WI38 (cell line): Measurements from ENCODE around the gene ABITRAM.
A peak's percentile ranks its signal among the peaks of the same experiment; 100 is the strongest.
"Not testable (repeated sequence)": the region's sequence is repeated elsewhere in the genome, so short reads cannot be mapped to it uniquely, and the experiment has no call there.

ENCODE experiments used
- H3K4me3 ChIP-seq: 2 replicates; pipeline ENCODE4 v1.5.1; 2011; ENCODE audit warnings: low read depth, mild to moderate bottlenecking, control low read depth, low read length
- TF ChIP-seq, protein P1 (sequence below): IDR thresholded peaks from 2 replicates; pipeline ENCODE4 v1.5.1; 2012; ENCODE audit warnings: low read depth, mild to moderate bottlenecking, control low read depth, low read length

Gene ABITRAM

GRCh38 chr9:108934323-108934893, at the start of gene ABITRAM:
ABITRAM (plus strand) TSS chr9:108934400; CDS start chr9:108934487, 87 bp downstream.
- TF ChIP-seq, protein P1, sequence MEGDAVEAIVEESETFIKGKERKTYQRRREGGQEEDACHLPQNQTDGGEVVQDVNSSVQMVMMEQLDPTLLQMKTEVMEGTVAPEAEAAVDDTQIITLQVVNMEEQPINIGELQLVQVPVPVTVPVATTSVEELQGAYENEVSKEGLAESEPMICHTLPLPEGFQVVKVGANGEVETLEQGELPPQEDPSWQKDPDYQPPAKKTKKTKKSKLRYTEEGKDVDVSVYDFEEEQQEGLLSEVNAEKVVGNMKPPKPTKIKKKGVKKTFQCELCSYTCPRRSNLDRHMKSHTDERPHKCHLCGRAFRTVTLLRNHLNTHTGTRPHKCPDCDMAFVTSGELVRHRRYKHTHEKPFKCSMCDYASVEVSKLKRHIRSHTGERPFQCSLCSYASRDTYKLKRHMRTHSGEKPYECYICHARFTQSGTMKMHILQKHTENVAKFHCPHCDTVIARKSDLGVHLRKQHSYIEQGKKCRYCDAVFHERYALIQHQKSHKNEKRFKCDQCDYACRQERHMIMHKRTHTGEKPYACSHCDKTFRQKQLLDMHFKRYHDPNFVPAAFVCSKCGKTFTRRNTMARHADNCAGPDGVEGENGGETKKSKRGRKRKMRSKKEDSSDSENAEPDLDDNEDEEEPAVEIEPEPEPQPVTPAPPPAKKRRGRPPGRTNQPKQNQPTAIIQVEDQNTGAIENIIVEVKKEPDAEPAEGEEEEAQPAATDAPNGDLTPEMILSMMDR, result no peak

GRCh38 chr9:108884701-108885100, 49.5 kb upstream of the ABITRAM start:
- no peak overlapping the region for H3K4me3 ChIP-seq
- TF ChIP-seq, protein P1, result no peak

More at GRCh38 chr9:108934323-108934893, at the start of gene ABITRAM:
- H3K4me3 ChIP-seq, result peak within 1 kb of the TSS; percentile 93

DNA sequence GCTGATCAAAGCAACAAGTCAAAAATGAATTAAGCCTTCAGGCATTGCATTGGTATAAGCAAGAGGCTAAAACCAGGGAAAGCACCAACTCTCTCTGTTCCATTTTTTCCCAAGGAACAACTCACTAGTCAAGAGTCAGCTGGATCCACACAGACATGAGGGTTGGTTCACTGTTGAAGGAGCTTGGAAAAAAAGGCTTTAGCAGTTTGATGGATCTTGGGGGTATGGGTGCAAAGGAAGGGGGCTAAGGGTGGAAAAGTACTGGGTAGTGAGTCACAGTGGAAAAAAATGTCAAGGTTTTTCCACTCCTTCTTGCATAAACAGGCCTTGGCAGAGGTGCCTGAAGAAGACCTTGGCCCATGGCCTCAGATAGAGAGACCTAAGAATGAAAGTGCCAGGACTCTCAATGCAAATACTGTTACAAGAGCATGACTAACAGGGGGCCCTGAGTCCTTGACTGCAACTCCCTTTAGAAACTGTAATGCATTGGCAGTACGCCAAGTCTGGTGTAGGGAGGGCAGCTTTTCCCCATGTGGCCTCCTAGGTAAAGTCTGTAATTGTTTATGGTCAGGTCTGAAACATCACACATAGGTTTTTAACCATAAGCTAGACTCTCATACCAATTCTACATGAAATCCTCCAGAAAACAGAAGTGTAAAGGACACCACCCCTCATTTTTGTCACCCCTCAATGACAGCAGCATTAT, 48.4 kb upstream of the ABITRAM start:
- H3K4me3 ChIP-seq, result no peak overlapping the region
- TF ChIP-seq, protein P1, result no peak

- H3K4me3 ChIP-seq, result not testable (repeated sequence)
Measured at GRCh38 chr9:108886594-108887271, 47.5 kb upstream of the ABITRAM start.

GRCh38 chr9:108889649-108890067, 44.5 kb upstream of the ABITRAM start:
- H3K4me3 ChIP-seq, result no peak overlapping the region
- TF ChIP-seq, protein P1, result no peak

DNA sequence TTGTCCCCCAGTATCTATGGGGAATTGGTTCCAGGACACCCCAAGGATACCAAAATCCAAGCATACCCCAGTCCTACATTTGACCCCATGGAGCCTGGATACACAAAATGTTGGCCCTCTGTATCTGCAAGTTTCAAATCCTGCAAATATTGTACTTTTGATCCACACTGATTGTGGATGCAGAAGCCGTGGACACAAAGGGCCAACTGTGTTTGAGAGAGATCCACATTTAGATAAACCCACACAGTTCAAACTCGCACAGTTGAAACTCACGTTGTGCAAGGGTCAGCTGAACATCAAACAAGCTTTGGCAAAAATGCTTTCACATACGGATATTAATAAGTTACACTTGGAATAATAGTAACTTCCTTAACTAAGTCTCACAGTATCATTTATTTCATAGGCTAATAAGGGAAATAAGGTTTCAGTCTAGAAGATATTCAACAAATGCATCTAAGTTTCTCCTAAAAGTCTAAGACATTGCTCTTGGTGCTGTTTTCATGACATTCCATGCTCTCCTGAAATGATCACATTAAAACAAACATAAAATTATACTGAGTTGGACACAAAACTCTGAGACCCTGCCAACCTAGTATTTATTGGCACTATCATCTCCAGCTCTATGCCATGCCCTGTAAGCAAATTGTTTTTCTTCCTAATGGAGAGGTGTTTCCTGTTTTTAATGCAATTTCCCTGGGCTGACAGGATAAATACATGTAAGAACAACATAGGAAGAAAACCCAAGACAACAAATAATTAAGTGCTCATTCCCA, 39.8 kb upstream of the ABITRAM start:
- H3K4me3 ChIP-seq, result no peak overlapping the region
- TF ChIP-seq, protein P1, result no peak

DNA sequence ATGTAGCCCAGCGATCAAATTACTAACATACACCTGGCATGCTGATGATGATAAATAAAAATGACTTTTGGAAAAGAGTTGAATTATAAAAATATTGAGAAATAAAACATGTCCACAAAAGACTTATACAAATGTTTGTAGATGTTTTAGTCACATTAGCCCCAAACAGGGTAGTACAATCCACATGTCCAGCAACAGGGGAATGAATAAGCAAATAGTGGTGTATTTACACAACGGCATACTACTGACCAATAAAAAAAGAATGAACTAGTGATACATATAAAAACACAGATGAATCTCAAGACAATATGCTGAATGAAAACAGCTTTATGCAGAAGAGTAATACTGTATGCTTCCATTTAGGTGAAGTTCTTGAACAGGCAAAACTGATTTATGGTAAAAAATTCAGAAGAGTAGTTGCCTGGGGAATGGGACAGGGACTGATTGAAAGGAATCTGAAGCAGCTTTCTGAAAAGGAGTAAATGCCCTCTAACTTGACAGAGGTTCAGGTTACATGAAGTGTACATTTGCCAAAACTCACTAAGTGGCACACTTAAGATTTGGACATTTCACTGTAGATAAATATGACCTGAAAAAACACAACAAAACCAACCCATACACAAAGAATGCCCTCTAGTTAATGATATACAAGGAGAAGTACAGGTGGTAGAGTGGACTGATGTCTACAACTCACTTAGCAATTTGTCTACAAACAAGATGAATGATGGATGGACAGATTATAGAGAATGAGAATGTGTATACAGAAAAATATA, 36.7 kb upstream of the ABITRAM start:
- H3K4me3 ChIP-seq, result no peak overlapping the region
- TF ChIP-seq, protein P1, result no peak

DNA sequence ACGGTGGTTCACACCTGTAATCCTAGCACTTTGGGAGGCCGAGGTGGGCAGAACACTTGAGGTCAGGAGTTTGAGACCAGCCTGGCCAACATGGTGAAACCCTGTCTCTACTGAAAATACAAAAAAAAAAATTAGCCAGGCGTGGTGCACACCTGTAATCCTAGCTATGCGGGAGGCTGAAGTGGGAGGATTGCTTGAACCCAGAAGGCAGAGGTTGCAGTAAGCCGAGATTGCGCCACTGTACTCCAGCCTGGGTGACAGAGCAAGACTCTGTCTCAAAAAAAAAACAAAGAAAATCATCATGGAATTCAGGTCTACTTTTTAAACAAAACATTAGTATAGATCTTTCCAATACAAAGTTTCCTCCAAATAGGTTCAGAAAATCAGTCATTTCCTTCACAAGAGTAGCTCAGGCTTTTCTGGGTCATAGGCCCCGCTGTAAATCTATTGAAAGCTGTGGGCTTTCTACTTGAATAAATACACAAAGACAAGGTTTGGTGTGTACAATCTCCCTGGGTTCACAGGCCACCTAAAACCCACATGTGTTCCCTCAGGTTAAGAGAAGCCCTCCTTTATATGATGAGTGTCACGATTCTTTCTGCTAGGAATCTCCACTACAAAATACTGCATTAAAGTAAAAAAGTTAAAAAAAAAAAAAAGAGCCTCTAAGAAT, 35.0 kb upstream of the ABITRAM start:
- not testable (repeated sequence) for H3K4me3 ChIP-seq
